DMS79 (cell line): ENCODE measurements around the gene PCDHA5.

Source experiments
- DNase-seq: peaks from one replicate; lab custom pipeline; 2025; lab: John Stamatoyannopoulos, UW

PCDHA5 gene

GRCh38 chr5:140862441-140863295 lies 41.3 kb downstream of the PCDHA5 start:
- no peak for DNase-seq

GRCh38 chr5:140868721-140869554 lies 47.5 kb downstream of the PCDHA5 start, which contains the start of gene PCDHA11:
TSS of gene PCDHA11 (plus strand) at chr5:140868957. CDS start at chr5:140869104, 147 bp downstream.
- DNase-seq: no peak

- no peak for DNase-seq
These were observed 48.1 kb downstream of the PCDHA5 start for GRCh38 chr5:140869555-140869886.

GRCh38 chr5:140870221-140871201 lies 49.1 kb downstream of the PCDHA5 start:
- DNase-seq: no peak
